Ectodermal cell (in vitro differentiated cells): ENCODE measurements around the gene LIMCH1.

Experiments
- H3K27ac ChIP-seq: 2 replicates; pipeline ENCODE4 v1.7.0; 2013; ENCODE audit warnings: mild to moderate bottlenecking, low read depth, low read length; ENCODE audit not compliant: insufficient read depth, poor library complexity, severe bottlenecking
- H3K27me3 ChIP-seq: 2 replicates; pipeline ENCODE4 v1.7.0; 2013; ENCODE audit warnings: mild to moderate bottlenecking, low read length; ENCODE audit not compliant: insufficient read depth, control insufficient read depth, poor library complexity, severe bottlenecking
- H3K36me3 ChIP-seq: one replicate; pipeline ENCODE4 v1.7.0; 2013; ENCODE audit warnings: low read length; ENCODE audit not compliant: control insufficient read depth, insufficient read depth
- H3K4me1 ChIP-seq: one replicate; pipeline ENCODE4 v1.7.0; 2013; ENCODE audit warnings: low read length; ENCODE audit not compliant: control insufficient read depth, insufficient read depth
- H3K4me3 ChIP-seq: 2 replicates; pipeline ENCODE4 v1.7.0; 2013; ENCODE audit warnings: low read depth, low read length, control low read depth; ENCODE audit not compliant: insufficient read depth
- H3K9me3 ChIP-seq: 2 replicates; pipeline ENCODE4 v1.7.0; 2013; ENCODE audit warnings: mild to moderate bottlenecking, low read length, moderate library complexity; ENCODE audit not compliant: control insufficient read depth
- WGBS, 2 experiments: methylation state at CpG; one replicate each; pipeline ENCODE4 v1.1.7; 2013; ENCODE audit warnings: missing lambda C conversion rate in 2 of 2; 5-methylcytosine and 5-hydroxymethylcytosine counted together

The LIMCH1 gene

GRCh38 chr4:41600243-41600912 lies 62.4 kb downstream of the LIMCH1 start:
- no peaks in the 10 kb centered on the region for H3K36me3 ChIP-seq

GRCh38 chr4:41601025-41601424 lies 63.1 kb downstream of the LIMCH1 start:
- H3K27me3 ChIP-seq, result no peaks in the 10 kb centered on the region
- no peak overlapping the region for H3K27ac ChIP-seq
- no peaks in the 10 kb centered on the region for H3K9me3 ChIP-seq
- 90 to 93% methylated on average over 1 of the region's 1 CpG for WGBS, 2 experiments
- H3K4me1 ChIP-seq, result peaks cover 13% of the 10 kb centered on the region
- no peak overlapping the region for H3K4me3 ChIP-seq
- H3K36me3 ChIP-seq, result no peaks in the 10 kb centered on the region

More at GRCh38 chr4:41600243-41600912, 62.4 kb downstream of the LIMCH1 start:
- Histone ChIP-seq H3K4me1 (peaks cover 13% of the 10 kb centered on the region), H3K4me3 (no peak overlapping the region), H3K27me3 (no peaks in the 10 kb centered on the region), H3K27ac (no peak overlapping the region), H3K9me3 (no peaks in the 10 kb centered on the region)
- 79 to 84% methylated on average over 6 of the region's 6 CpGs for WGBS, 2 experiments

- H3K27me3 ChIP-seq, result no peaks in the 10 kb centered on the region
- WGBS, 2 experiments, result 86 to 93% methylated on average over 3 of the region's 3 CpGs
- H3K36me3 ChIP-seq, result no peaks in the 10 kb centered on the region
- no peaks in the 10 kb centered on the region for H3K9me3 ChIP-seq
- peaks cover 13% of the 10 kb centered on the region for H3K4me1 ChIP-seq
- no peak overlapping the region for H3K4me3 ChIP-seq
- H3K27ac ChIP-seq, result no peak overlapping the region
Observed at GRCh38 chr4:41602113-41602512, 64.2 kb downstream of the LIMCH1 start.

- Histone ChIP-seq H3K27ac (no peak overlapping the region), H3K4me3 (no peak overlapping the region), H3K9me3 (no peaks in the 10 kb centered on the region), H3K36me3 (no peaks in the 10 kb centered on the region), H3K4me1 (peaks cover 13% of the 10 kb centered on the region), H3K27me3 (no peaks in the 10 kb centered on the region)
- 94 to 95% methylated on average over 3 of the region's 3 CpGs for WGBS, 2 experiments
Observed at GRCh38 chr4:41602886-41603498, 65.0 kb downstream of the LIMCH1 start.

GRCh38 chr4:41609851-41610250 lies 71.9 kb downstream of the LIMCH1 start:
- no peak overlapping the region for H3K4me3 ChIP-seq
- WGBS, 2 experiments, result 96 to 98% methylated on average over 5 of the region's 5 CpGs
- peaks cover 17% of the 10 kb centered on the region for H3K27me3 ChIP-seq
- H3K36me3 ChIP-seq, result no peaks in the 10 kb centered on the region
- H3K27ac ChIP-seq, result no peak overlapping the region
- H3K9me3 ChIP-seq, result no peaks in the 10 kb centered on the region
- H3K4me1 ChIP-seq, result peaks cover 20% of the 10 kb centered on the region

GRCh38 chr4:41610474-41610873 lies 72.5 kb downstream of the LIMCH1 start:
- WGBS, 2 experiments, result 92 to 95% methylated on average over 3 of the region's 3 CpGs
- Histone ChIP-seq H3K4me1 (peaks cover 20% of the 10 kb centered on the region), H3K36me3 (no peaks in the 10 kb centered on the region), H3K27ac (no peak overlapping the region), H3K4me3 (no peak overlapping the region), H3K27me3 (peaks cover 17% of the 10 kb centered on the region), H3K9me3 (no peaks in the 10 kb centered on the region)

GRCh38 chr4:41611124-41611838 lies 73.3 kb downstream of the LIMCH1 start:
- peaks cover 17% of the 10 kb centered on the region for H3K27me3 ChIP-seq
- H3K9me3 ChIP-seq, result no peaks in the 10 kb centered on the region
- no peaks in the 10 kb centered on the region for H3K36me3 ChIP-seq
- H3K4me3 ChIP-seq, result no peak overlapping the region
- WGBS, 2 experiments, result 90 to 91% methylated on average over 1 of the region's 1 CpG
- no peak overlapping the region for H3K27ac ChIP-seq
- H3K4me1 ChIP-seq, result peaks cover 20% of the 10 kb centered on the region

- peaks cover 17% of the 10 kb centered on the region for H3K27me3 ChIP-seq
- no peaks in the 10 kb centered on the region for H3K9me3 ChIP-seq
- H3K4me1 ChIP-seq, result peaks cover 20% of the 10 kb centered on the region
- no peaks in the 10 kb centered on the region for H3K36me3 ChIP-seq
- WGBS, 2 experiments, result 20 to 21% methylated on average over 14 of the region's 14 CpGs
- peak overlapping the region; percentile 74 for H3K27ac ChIP-seq
- H3K4me3 ChIP-seq, result no peak overlapping the region
Observed at GRCh38 chr4:41611881-41612871, 74.2 kb downstream of the LIMCH1 start.

GRCh38 chr4:41613386-41613785 lies 75.4 kb downstream of the LIMCH1 start:
- Histone ChIP-seq H3K27ac (no peak overlapping the region), H3K9me3 (no peaks in the 10 kb centered on the region), H3K4me1 (peaks cover 21% of the 10 kb centered on the region), H3K36me3 (no peaks in the 10 kb centered on the region), H3K27me3 (peaks cover 17% of the 10 kb centered on the region), H3K4me3 (no peak overlapping the region)
- 32 to 41% methylated on average over 13 to 15 of the region's 15 CpGs for WGBS, 2 experiments
